ENCODE measurements around the gene ADARB2. TPM values are rescaled to one million over a fixed set of nuclear protein-coding genes. Genes with fewer than 3 reads are reported as not detected.
A peak's percentile ranks its signal among the peaks of the same experiment; 100 is the strongest.

The ADARB2 gene
- polyA plus RNA-seq, 3 donors = not detected

DNA sequence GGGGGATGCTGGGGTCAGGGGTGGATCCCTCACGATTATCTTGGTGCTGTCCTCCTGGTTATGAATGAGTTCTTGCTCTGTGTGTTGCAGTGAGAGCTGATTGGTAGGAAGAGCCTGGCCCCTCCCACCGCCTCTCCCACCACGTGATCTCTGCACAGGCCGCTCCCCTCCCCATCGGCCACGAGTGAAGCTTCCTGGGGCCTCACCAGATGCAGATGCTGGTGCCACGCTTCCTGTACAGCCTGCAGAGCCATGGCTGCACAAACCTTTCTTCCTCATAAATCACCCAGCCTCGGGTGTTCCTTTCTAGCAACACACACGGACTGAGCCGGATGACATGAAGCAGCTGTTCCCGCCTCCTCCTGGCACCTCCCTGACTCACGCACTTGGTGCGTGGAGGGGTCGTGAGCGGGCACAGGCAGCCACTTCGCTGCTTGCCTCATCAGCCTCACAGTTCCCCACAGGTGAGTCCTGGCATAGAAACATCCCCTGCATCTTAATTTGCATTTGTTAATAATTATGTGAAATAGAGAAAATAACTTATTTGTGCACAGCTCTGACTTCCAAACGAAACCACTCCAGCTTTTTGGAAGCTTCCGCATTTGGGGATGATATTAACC, 210.8 kb downstream of the ADARB2 start:
- H3K4me1 Mint-ChIP-seq = no peaks in the 10 kb centered on the region
- intact Hi-C loops (cut with micrococcal nuclease) = no loop called here
- H3K36me3 Mint-ChIP-seq = no peaks in the 10 kb centered on the region
- H3K27ac ChIP-seq (ENCODE audit: low read depth in 1 of 2, low read length in 2 of 2) = no peak overlapping the region
- no peaks in the 10 kb centered on the region for H3K79me2 ChIP-seq (ENCODE audit: insufficient read depth, low read length)
- no peaks in the 10 kb centered on the region for H3K36me3 ChIP-seq (replicated peaks in 1 of 2; ENCODE audit: control insufficient read depth in 1 of 2, insufficient read depth in 2 of 2, low read length in 2 of 2)
- H3K4me3 ChIP-seq (replicated peaks in 1 of 3; ENCODE audit: low read depth in 2 of 3, low read length in 3 of 3) = no peak overlapping the region
- peak overlapping the region in 1 of 7 donors; percentile 35 for H3K27ac Mint-ChIP-seq
- no peak overlapping the region for H3K4me3 Mint-ChIP-seq
- peaks cover 0 to 3% of the 10 kb centered on the region in 2 donors for H3K9me3 ChIP-seq (replicated peaks in 1 of 2; ENCODE audit: control insufficient read depth in 1 of 2, insufficient read depth in 1 of 2, low read length in 2 of 2)
- DNase-seq = no peak
- peaks cover 3 to 16% (median 10%) of the 10 kb centered on the region in 7 donors for H3K9me3 Mint-ChIP-seq
- WGBS (ENCODE audit: insufficient coverage) = 38% methylated on average over 10 of the region's 18 CpGs
- no peak overlapping the region for H3K4me2 ChIP-seq (replicated peaks; ENCODE audit: extremely low read depth, low read length, poor library complexity, severe bottlenecking)
- no peak overlapping the region for H3K9ac ChIP-seq (ENCODE audit: insufficient read depth, low read length, poor library complexity, severe bottlenecking)
- H3K27me3 Mint-ChIP-seq (ENCODE audit: low read depth in 3 of 3) = peaks cover 2 to 3% (median 3%) of the 10 kb centered on the region in 3 donors
- no peaks in the 10 kb centered on the region for H4K20me1 ChIP-seq (ENCODE audit: insufficient read depth, low read length)
- no peaks in the 10 kb centered on the region for H3K4me1 ChIP-seq (ENCODE audit: control insufficient read depth in 1 of 2, insufficient read depth in 2 of 2, low read length in 2 of 2)
- TF ChIP-seq, protein P1, sequence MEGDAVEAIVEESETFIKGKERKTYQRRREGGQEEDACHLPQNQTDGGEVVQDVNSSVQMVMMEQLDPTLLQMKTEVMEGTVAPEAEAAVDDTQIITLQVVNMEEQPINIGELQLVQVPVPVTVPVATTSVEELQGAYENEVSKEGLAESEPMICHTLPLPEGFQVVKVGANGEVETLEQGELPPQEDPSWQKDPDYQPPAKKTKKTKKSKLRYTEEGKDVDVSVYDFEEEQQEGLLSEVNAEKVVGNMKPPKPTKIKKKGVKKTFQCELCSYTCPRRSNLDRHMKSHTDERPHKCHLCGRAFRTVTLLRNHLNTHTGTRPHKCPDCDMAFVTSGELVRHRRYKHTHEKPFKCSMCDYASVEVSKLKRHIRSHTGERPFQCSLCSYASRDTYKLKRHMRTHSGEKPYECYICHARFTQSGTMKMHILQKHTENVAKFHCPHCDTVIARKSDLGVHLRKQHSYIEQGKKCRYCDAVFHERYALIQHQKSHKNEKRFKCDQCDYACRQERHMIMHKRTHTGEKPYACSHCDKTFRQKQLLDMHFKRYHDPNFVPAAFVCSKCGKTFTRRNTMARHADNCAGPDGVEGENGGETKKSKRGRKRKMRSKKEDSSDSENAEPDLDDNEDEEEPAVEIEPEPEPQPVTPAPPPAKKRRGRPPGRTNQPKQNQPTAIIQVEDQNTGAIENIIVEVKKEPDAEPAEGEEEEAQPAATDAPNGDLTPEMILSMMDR (IDR thresholded peaks at IDR 0.05) = no peak
- H2AFZ ChIP-seq (ENCODE audit: insufficient read depth, low read depth, low read length, poor library complexity, severe bottlenecking) = no peak overlapping the region
- no peaks in the 10 kb centered on the region for H3K27me3 ChIP-seq (ENCODE audit: control insufficient read depth in 2 of 2, insufficient read depth in 2 of 2, low read length in 2 of 2)

DNA sequence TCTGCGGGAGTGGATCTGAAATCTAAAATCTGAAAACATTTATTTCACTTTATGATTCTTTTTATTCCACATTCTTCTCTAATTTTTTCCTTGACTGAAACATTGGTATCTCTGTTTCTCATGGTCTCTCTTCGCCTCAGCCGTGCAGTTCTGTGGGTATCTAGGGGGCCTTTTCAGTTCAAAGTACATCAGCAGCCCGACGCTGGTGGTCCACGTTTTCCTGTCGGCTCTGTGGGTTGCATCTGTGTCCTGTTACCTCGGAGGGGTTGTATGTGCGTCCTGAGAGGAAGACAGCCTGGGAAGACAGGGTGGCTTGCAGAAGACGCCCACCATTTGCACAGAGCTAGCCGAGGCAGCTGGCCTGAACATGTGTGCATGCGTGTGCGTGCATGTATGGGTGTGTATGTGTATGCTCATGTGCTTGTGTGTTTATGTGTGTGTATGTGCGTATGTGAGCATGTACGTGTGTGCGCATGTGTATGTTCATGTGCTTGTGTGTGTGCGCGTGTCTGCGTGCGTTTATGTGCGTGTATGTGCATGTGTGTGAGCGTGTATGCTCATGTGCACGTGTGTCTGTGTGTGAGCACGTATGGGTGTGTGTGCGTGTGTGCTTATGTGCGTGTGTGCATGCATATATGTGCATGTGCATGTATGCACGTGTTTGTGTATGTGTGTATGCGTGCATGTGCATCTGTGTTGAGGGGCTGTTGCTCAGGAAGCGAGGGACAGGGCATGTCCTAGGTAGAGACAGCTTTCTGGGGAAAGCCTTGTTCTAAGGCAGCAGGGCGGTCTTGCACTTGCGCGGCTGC, 211.8 kb downstream of the ADARB2 start:
- TF ChIP-seq, protein P1 (IDR thresholded peaks at IDR 0.05) = no peak
- Histone ChIP-seq H3K27me3 (ENCODE audit: control insufficient read depth in 2 of 2, insufficient read depth in 2 of 2, low read length in 2 of 2) (no peaks in the 10 kb centered on the region), H3K4me1 (ENCODE audit: control insufficient read depth in 1 of 2, insufficient read depth in 2 of 2, low read length in 2 of 2) (no peaks in the 10 kb centered on the region), H3K4me2 (replicated peaks; ENCODE audit: extremely low read depth, low read length, poor library complexity, severe bottlenecking) (no peak overlapping the region), H4K20me1 (ENCODE audit: insufficient read depth, low read length) (no peaks in the 10 kb centered on the region), H3K4me3 (replicated peaks in 1 of 3; ENCODE audit: low read depth in 2 of 3, low read length in 3 of 3) (no peak overlapping the region), H3K9ac (ENCODE audit: insufficient read depth, low read length, poor library complexity, severe bottlenecking) (no peak overlapping the region), H3K79me2 (ENCODE audit: insufficient read depth, low read length) (no peaks in the 10 kb centered on the region), H3K36me3 (replicated peaks in 1 of 2; ENCODE audit: control insufficient read depth in 1 of 2, insufficient read depth in 2 of 2, low read length in 2 of 2) (no peaks in the 10 kb centered on the region), H3K27ac (ENCODE audit: low read depth in 1 of 2, low read length in 2 of 2) (no peak overlapping the region), H3K9me3 (replicated peaks in 1 of 2; ENCODE audit: control insufficient read depth in 1 of 2, insufficient read depth in 1 of 2, low read length in 2 of 2) (peaks cover 0 to 3% of the 10 kb centered on the region in 2 donors), H2AFZ (ENCODE audit: insufficient read depth, low read depth, low read length, poor library complexity, severe bottlenecking) (no peak overlapping the region)
- Mint-ChIP-seq H3K27me3 (ENCODE audit: low read depth in 3 of 3) (peaks cover 1 to 4% (median 3%) of the 10 kb centered on the region in 3 donors), H3K36me3 (no peaks in the 10 kb centered on the region), H3K9me3 (peaks cover 3 to 13% (median 8%) of the 10 kb centered on the region in 7 donors), H3K4me3 (no peak overlapping the region), H3K4me1 (no peaks in the 10 kb centered on the region), H3K27ac (peak overlapping the region in 1 of 7 donors; percentile 20)
- intact Hi-C loops (cut with micrococcal nuclease) = no loop called here
- WGBS (ENCODE audit: insufficient coverage) = 96% methylated on average over 27 of the region's 32 CpGs
- no peak for DNase-seq
